DLD1 (cell line): ENCODE data around the gene MAP6.
"Not testable (repeated sequence)": the region's sequence is repeated elsewhere in the genome, so short reads cannot be mapped to it uniquely, and the experiment has no call there.

Experiments
- in situ Hi-C: cut with HindIII; loops from 2 replicates; pipeline ENCODE4 v1.10.0; 2017; ENCODE audit warnings: low sequenced_read_pairs

The MAP6 gene

GRCh38 chr11:75593286-75593915, 75.4 kb downstream of the MAP6 start:
- in situ Hi-C loops: no loop called here

- in situ Hi-C loops: no loop called here
Observed at GRCh38 chr11:75592715-75593114, 76.1 kb downstream of the MAP6 start.

GRCh38 chr11:75591966-75592365, 76.9 kb downstream of the MAP6 start:
- in situ Hi-C loops: no loop called here

GRCh38 chr11:75591371-75591770, 77.5 kb downstream of the MAP6 start:
- in situ Hi-C loops: no loop called here

GRCh38 chr11:75589933-75590332, 78.9 kb downstream of the MAP6 start:
- in situ Hi-C loops: no loop called here

GRCh38 chr11:75589051-75589450, 79.8 kb downstream of the MAP6 start:
- in situ Hi-C loops: no loop called here

GRCh38 chr11:75588051-75588481, 80.8 kb downstream of the MAP6 start:
- in situ Hi-C loops: no loop called here

- in situ Hi-C loops: no loop called here
Observed at GRCh38 chr11:75586395-75586794, 82.4 kb downstream of the MAP6 start.

- in situ Hi-C loops: no loop called here
Observed at GRCh38 chr11:75585293-75585670, 83.6 kb downstream of the MAP6 start.

GRCh38 chr11:75584659-75585292, 84.1 kb downstream of the MAP6 start:
- in situ Hi-C loops: not testable (repeated sequence)

- in situ Hi-C loops: no loop called here
Observed at GRCh38 chr11:75583718-75584658, 84.8 kb downstream of the MAP6 start.

- in situ Hi-C loops: no loop called here
Observed at GRCh38 chr11:75582895-75583717, 85.7 kb downstream of the MAP6 start.

- in situ Hi-C loops: no loop called here
Observed at GRCh38 chr11:75582506-75582894, 86.3 kb downstream of the MAP6 start.

- in situ Hi-C loops: no loop called here
Observed at GRCh38 chr11:75579841-75580240, 89.0 kb downstream of the MAP6 start.

- in situ Hi-C loops: no loop called here
Observed at GRCh38 chr11:75578977-75579376, 89.9 kb downstream of the MAP6 start.

GRCh38 chr11:75577207-75577606, 91.6 kb downstream of the MAP6 start:
- in situ Hi-C loops: no loop called here

GRCh38 chr11:75576499-75576918, 92.3 kb downstream of the MAP6 start:
- in situ Hi-C loops: no loop called here

- in situ Hi-C loops: no loop called here
Observed at GRCh38 chr11:75576017-75576416, 92.8 kb downstream of the MAP6 start.

- in situ Hi-C loops: no loop called here
Observed at GRCh38 chr11:75574698-75575602, 93.9 kb downstream of the MAP6 start.

- in situ Hi-C loops: no loop called here
Observed at GRCh38 chr11:75572744-75573143, 96.1 kb downstream of the MAP6 start.
